ENCODE results near the gene FCHSD2. TPM values are rescaled to one million over a fixed set of nuclear protein-coding genes. Genes with fewer than 3 reads are reported as not detected.

Gene FCHSD2
- total RNA-seq, 1 experiment from 2014 or later, result 22.6 TPM

- TF ChIP-seq, protein P1, sequence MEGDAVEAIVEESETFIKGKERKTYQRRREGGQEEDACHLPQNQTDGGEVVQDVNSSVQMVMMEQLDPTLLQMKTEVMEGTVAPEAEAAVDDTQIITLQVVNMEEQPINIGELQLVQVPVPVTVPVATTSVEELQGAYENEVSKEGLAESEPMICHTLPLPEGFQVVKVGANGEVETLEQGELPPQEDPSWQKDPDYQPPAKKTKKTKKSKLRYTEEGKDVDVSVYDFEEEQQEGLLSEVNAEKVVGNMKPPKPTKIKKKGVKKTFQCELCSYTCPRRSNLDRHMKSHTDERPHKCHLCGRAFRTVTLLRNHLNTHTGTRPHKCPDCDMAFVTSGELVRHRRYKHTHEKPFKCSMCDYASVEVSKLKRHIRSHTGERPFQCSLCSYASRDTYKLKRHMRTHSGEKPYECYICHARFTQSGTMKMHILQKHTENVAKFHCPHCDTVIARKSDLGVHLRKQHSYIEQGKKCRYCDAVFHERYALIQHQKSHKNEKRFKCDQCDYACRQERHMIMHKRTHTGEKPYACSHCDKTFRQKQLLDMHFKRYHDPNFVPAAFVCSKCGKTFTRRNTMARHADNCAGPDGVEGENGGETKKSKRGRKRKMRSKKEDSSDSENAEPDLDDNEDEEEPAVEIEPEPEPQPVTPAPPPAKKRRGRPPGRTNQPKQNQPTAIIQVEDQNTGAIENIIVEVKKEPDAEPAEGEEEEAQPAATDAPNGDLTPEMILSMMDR (conservative IDR thresholded peaks at IDR 0.05), result no peak
- no peak for TF ChIP-seq EZH2 (IDR thresholded peaks at IDR 0.05; ENCODE audit: low read depth)
- Histone ChIP-seq H3K9me2 (ENCODE audit: insufficient read depth) (no peaks in the 10 kb centered on the region), H3K36me3 (ENCODE audit: low read depth) (no peaks in the 10 kb centered on the region), H3F3A (ENCODE audit: insufficient read depth, low read depth) (no peaks in the 10 kb centered on the region), H3K79me2 (ENCODE audit: low read depth) (no peaks in the 10 kb centered on the region), H4K20me1 (ENCODE audit: insufficient read depth) (no peaks in the 10 kb centered on the region), H3K27ac (no peak overlapping the region), H3K27me3 (ENCODE audit: insufficient read depth, low read depth) (no peaks in the 10 kb centered on the region), H3K9me3 (ENCODE audit: insufficient read depth, low read depth) (no peaks in the 10 kb centered on the region), H3K4me1 (replicated peaks; ENCODE audit: insufficient read depth) (no peaks in the 10 kb centered on the region), H2AFZ (no peak overlapping the region), H3K4me3 (no peak overlapping the region), H3K4me2 (no peak overlapping the region)
- CTCF ChIA-PET, result no interaction called here
- no TSS peak for BruUV-seq (replicated peaks)
- POLR2A ChIA-PET (ENCODE audit: unreplicated experiment), result no interaction called here
- DNase-seq, result no peak
- intact Hi-C loops (cut with micrococcal nuclease; ENCODE audit: unreplicated experiment), result no loop called here
Observed at GRCh38 chr11:73047773-73048371, 94.2 kb downstream of the FCHSD2 start.

DNA sequence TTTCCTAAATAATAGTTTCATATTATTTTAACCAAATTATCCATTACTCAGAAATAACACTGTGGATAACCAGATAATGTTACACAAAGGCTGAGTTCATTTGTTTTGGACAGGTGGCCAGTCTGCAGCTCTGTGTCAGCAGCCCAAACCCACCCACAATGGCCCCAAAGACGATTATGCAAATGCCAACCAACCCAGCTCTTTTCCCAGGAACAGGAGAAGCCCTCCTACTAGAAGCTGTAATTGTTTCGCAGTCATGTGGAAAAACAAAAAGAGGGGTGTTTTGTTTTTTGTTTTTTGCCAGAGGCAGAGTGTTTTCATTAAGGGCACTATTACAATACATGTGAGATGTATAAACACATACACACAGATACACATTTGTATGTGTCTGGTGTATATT, 102.1 kb downstream of the FCHSD2 start:
- POLR2A ChIA-PET (ENCODE audit: unreplicated experiment), result no interaction called here
- no peaks in the 10 kb centered on the region for H3K9me3 ChIP-seq (ENCODE audit: insufficient read depth, low read depth)

GRCh38 chr11:73034777-73035176, 107.3 kb downstream of the FCHSD2 start:
- TF ChIP-seq EZH2 (IDR thresholded peaks at IDR 0.05; ENCODE audit: low read depth), result no peak
- TF ChIP-seq, protein P1 (conservative IDR thresholded peaks at IDR 0.05), result no peak
- ChIA-PET POLR2A (ENCODE audit: unreplicated experiment) (no interaction called here), CTCF (no interaction called here)
- Histone ChIP-seq H2AFZ (no peak overlapping the region), H3F3A (ENCODE audit: insufficient read depth, low read depth) (no peaks in the 10 kb centered on the region), H3K36me3 (ENCODE audit: low read depth) (no peaks in the 10 kb centered on the region), H3K4me1 (replicated peaks; ENCODE audit: insufficient read depth) (no peaks in the 10 kb centered on the region; the same call in 1 of the 2 replicates), H3K9me3 (ENCODE audit: insufficient read depth, low read depth) (no peaks in the 10 kb centered on the region), H3K4me3 (no peak overlapping the region), H4K20me1 (ENCODE audit: insufficient read depth) (no peaks in the 10 kb centered on the region), H3K4me2 (no peak overlapping the region), H3K79me2 (ENCODE audit: low read depth) (no peaks in the 10 kb centered on the region), H3K27me3 (ENCODE audit: insufficient read depth, low read depth) (no peaks in the 10 kb centered on the region), H3K9me2 (ENCODE audit: insufficient read depth) (no peaks in the 10 kb centered on the region), H3K27ac (no peak overlapping the region)
- DNase-seq, result no peak
- no TSS peak for BruUV-seq (replicated peaks)
- intact Hi-C loops (cut with micrococcal nuclease; ENCODE audit: unreplicated experiment), result no loop called here

More for the DNA sequence above, 102.1 kb downstream of the FCHSD2 start:
- BruUV-seq (replicated peaks), result no TSS peak
- intact Hi-C loops (cut with micrococcal nuclease; ENCODE audit: unreplicated experiment), result no loop called here
- H2AFZ ChIP-seq, result no peak overlapping the region
- no peaks in the 10 kb centered on the region for H4K20me1 ChIP-seq (ENCODE audit: insufficient read depth)
- H3K27me3 ChIP-seq (ENCODE audit: insufficient read depth, low read depth), result no peaks in the 10 kb centered on the region
- H3K36me3 ChIP-seq (ENCODE audit: low read depth), result no peaks in the 10 kb centered on the region
- H3K79me2 ChIP-seq (ENCODE audit: low read depth), result no peaks in the 10 kb centered on the region
- H3K4me2 ChIP-seq, result no peak overlapping the region
- no peaks in the 10 kb centered on the region; the same call in 1 of the 2 replicates for H3K4me1 ChIP-seq (replicated peaks; ENCODE audit: insufficient read depth)
- no peak overlapping the region for H3K27ac ChIP-seq
- no peaks in the 10 kb centered on the region for H3F3A ChIP-seq (ENCODE audit: insufficient read depth, low read depth)
- H3K4me3 ChIP-seq, result no peak overlapping the region
- CTCF ChIA-PET, result no interaction called here
- no peaks in the 10 kb centered on the region for H3K9me2 ChIP-seq (ENCODE audit: insufficient read depth)
- DNase-seq, result no peak
- TF ChIP-seq, protein P1 (conservative IDR thresholded peaks at IDR 0.05), result no peak
- TF ChIP-seq EZH2 (IDR thresholded peaks at IDR 0.05; ENCODE audit: low read depth), result no peak

Data from PC-9 (cell line).